ENCODE data around the gene MGLL.

Gene MGLL

GRCh38 chr3:127787571-127788365, 34.5 kb downstream of the MGLL start:
- no peak for DNase-seq

- DNase-seq, result no peak
These were observed 35.2 kb downstream of the MGLL start for GRCh38 chr3:127787071-127787490.

GRCh38 chr3:127786353-127787070, 35.8 kb downstream of the MGLL start:
- DNase-seq, result no peak

- DNase-seq, result no peak
These were observed 36.5 kb downstream of the MGLL start for GRCh38 chr3:127785711-127786265.

GRCh38 chr3:127784865-127785710, 37.2 kb downstream of the MGLL start:
- DNase-seq, result no peak

- no peak for DNase-seq
These were observed 38.0 kb downstream of the MGLL start for GRCh38 chr3:127784283-127784682.

GRCh38 chr3:127783642-127784160, 38.6 kb downstream of the MGLL start:
- DNase-seq, result no peak

- no peak for DNase-seq
These were observed 39.1 kb downstream of the MGLL start for GRCh38 chr3:127783166-127783565.

GRCh38 chr3:127781411-127782001, 40.8 kb downstream of the MGLL start:
- DNase-seq, result no peak

GRCh38 chr3:127780536-127781400, 41.5 kb downstream of the MGLL start:
- DNase-seq, result no peak

GRCh38 chr3:127779747-127780146, 42.6 kb downstream of the MGLL start:
- DNase-seq, result no peak

- no peak for DNase-seq
These were observed 44.2 kb downstream of the MGLL start for GRCh38 chr3:127777921-127778656.

GRCh38 chr3:127777332-127777731, 45.0 kb downstream of the MGLL start:
- DNase-seq, result no peak

GRCh38 chr3:127776347-127776746, 46.0 kb downstream of the MGLL start:
- DNase-seq, result no peak

- DNase-seq, result no peak
These were observed 46.8 kb downstream of the MGLL start for GRCh38 chr3:127775398-127776109.

GRCh38 chr3:127774647-127775046, 47.7 kb downstream of the MGLL start:
- no peak for DNase-seq

- DNase-seq, result no peak
These were observed 48.4 kb downstream of the MGLL start for GRCh38 chr3:127773752-127774395.

- DNase-seq, result no peak
These were observed 49.2 kb downstream of the MGLL start for GRCh38 chr3:127772827-127773751.

All from activated T-cell treated with anti-CD3 and anti-CD28 coated beads, Interleukin-2, amount 50 U/mL, for 1 hour (primary cell).